ENCODE measurements around the gene MYO9A. TPM values are rescaled to one million over a fixed set of nuclear protein-coding genes. Genes with fewer than 3 reads are reported as not detected.
A peak's percentile ranks its signal among the peaks of the same experiment; 100 is the strongest.

Gene MYO9A
- total and polyA plus RNA-seq, 10 of the 15 experiments (the other 5 are each of a cell fraction or from before 2014, with no cell fraction given), result 3.3 to 25.3 (median 12.2) TPM

DNA sequence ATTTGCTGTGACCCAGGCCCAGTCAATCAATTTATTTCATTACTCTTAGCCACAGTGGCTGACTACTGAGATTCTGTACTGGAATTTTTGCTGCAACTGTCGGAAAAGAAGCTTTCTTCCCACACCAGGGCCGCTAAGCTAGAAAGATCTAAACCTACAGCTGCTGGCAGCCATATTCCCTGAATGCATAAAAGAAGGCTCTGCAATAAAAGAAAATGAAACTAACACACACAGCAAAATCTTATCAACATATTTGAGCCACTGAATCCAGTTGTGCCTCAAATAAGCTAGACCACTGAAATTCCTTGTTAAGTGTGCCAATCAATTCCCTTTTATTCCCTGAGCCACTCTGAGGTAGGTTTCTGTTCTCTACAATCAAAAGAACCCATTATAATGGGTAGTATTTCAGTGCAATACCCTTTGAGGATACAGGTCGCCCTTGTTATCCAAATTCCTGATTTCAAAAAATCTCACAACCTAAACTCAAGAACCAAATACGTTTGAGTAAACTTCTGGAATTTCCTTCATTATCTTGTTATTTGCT, 60.3 kb downstream of the MYO9A start:
- no peak for TF ChIP-seq MTA3 (IDR thresholded peaks at IDR 0.05; ENCODE audit: borderline replicate concordance, low read length)
- TF ChIP-seq CEBPB (IDR thresholded peaks at IDR 0.05; ENCODE audit: borderline replicate concordance in 1 of 2, low read depth in 2 of 2, low read length in 2 of 2), result no peak
- TF ChIP-seq RB1 (IDR thresholded peaks at IDR 0.05; ENCODE audit: borderline replicate concordance), result no peak
- TF ChIP-seq KLF5 (IDR thresholded peaks at IDR 0.05; ENCODE audit: partially characterized antibody), result no peak
- no peak for TF ChIP-seq CREM (IDR thresholded peaks at IDR 0.05; ENCODE audit: low read depth)
- no peak for TF ChIP-seq TCF12 (IDR thresholded peaks at IDR 0.05; ENCODE audit: low read depth, low read length)
- TF ChIP-seq NFYB (IDR thresholded peaks at IDR 0.05; ENCODE audit: insufficient read depth, low read depth, low read length), result no peak
- no peak for TF ChIP-seq WRNIP1 (IDR thresholded peaks at IDR 0.05; ENCODE audit: borderline replicate concordance, low read depth, low read length)
- no peak for TF ChIP-seq NFXL1 (IDR thresholded peaks at IDR 0.05; ENCODE audit: borderline replicate concordance)
- TF ChIP-seq, protein P1, sequence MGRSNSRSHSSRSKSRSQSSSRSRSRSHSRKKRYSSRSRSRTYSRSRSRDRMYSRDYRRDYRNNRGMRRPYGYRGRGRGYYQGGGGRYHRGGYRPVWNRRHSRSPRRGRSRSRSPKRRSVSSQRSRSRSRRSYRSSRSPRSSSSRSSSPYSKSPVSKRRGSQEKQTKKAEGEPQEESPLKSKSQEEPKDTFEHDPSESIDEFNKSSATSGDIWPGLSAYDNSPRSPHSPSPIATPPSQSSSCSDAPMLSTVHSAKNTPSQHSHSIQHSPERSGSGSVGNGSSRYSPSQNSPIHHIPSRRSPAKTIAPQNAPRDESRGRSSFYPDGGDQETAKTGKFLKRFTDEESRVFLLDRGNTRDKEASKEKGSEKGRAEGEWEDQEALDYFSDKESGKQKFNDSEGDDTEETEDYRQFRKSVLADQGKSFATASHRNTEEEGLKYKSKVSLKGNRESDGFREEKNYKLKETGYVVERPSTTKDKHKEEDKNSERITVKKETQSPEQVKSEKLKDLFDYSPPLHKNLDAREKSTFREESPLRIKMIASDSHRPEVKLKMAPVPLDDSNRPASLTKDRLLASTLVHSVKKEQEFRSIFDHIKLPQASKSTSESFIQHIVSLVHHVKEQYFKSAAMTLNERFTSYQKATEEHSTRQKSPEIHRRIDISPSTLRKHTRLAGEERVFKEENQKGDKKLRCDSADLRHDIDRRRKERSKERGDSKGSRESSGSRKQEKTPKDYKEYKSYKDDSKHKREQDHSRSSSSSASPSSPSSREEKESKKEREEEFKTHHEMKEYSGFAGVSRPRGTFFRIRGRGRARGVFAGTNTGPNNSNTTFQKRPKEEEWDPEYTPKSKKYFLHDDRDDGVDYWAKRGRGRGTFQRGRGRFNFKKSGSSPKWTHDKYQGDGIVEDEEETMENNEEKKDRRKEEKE (IDR thresholded peaks at IDR 0.05), result no peak
- TF ChIP-seq FOXM1 (IDR thresholded peaks at IDR 0.05; ENCODE audit: low read depth, low read length), result no peak
- no peak for TF ChIP-seq TBL1XR1 (IDR thresholded peaks at IDR 0.05; ENCODE audit: low read depth, low read length)
- no peak for TF ChIP-seq YY1 (IDR thresholded peaks at IDR 0.05; ENCODE audit: low read depth, low read length)
- no peak for TF ChIP-seq HDAC2 (IDR thresholded peaks at IDR 0.05)
- TF ChIP-seq FOXK2 (IDR thresholded peaks at IDR 0.05), result no peak
- TF ChIP-seq MAX (IDR thresholded peaks at IDR 0.05; ENCODE audit: low read depth, low read length), result no peak
- TF ChIP-seq POLR2AphosphoS5 (IDR thresholded peaks at IDR 0.05; ENCODE audit: low read length), result no peak
- no peak for TF ChIP-seq PRDM15 (CRISPR knock-in tag; IDR thresholded peaks at IDR 0.05)
- TF ChIP-seq MTA2 (IDR thresholded peaks at IDR 0.05; ENCODE audit: low read depth), result no peak
- in situ Hi-C loops (cut with MboI) (no loop called here), intact Hi-C loops (cut with micrococcal nuclease; ENCODE audit: unreplicated experiment) (no loop called here)
- 71% methylated on average over 4 of the region's 4 CpGs for WGBS (ENCODE audit: insufficient coverage, insufficient replicate concordance, low lambda C conversion rate, missing lambda C conversion rate)
- no peak for FAIRE-seq
- DNase-seq (ENCODE audit: low read depth, low spot score), result no peak
- Histone ChIP-seq H4K20me1 (ENCODE audit: control insufficient read depth, insufficient read depth) (no peaks in the 10 kb centered on the region), H3K9ac (ENCODE audit: control insufficient read depth, insufficient read depth, low read length) (no peak overlapping the region), H3K79me2 (ENCODE audit: control insufficient read depth, insufficient read depth, low read length) (no peaks in the 10 kb centered on the region), H3K27ac (ENCODE audit: control insufficient read depth, insufficient read depth) (no peak overlapping the region), H3K4me1 (ENCODE audit: control insufficient read depth, insufficient read depth, low read length) (no peaks in the 10 kb centered on the region), H3K4me3 (no peak overlapping the region), H3K27me3 (replicated peaks in 1 of 2; ENCODE audit: control insufficient read depth in 2 of 2, insufficient read depth in 2 of 2, low read length in 1 of 2) (no peaks in the 10 kb centered on the region), H2AFZ (ENCODE audit: control insufficient read depth, low read depth, low read length) (no peak overlapping the region), H3K9me3 (replicated peaks; ENCODE audit: control insufficient read depth, insufficient read depth, low read length) (no peaks in the 10 kb centered on the region; the same call in 2 of the 3 replicates), H3K36me3 (ENCODE audit: control insufficient read depth in 2 of 2, insufficient read depth in 2 of 2, low read length in 1 of 2) (no peaks in the 10 kb centered on the region), H3K4me2 (ENCODE audit: control insufficient read depth, insufficient read depth) (0 out of 2 replicates have a peak overlapping the region, but pooled peaks have one; percentile 9)
- ChIA-PET RAD21 (ENCODE audit: unreplicated experiment) (interaction anchor here (0.6 kb wide), 1 partner anchor 168 kb away, joined by 3 read pairs; no protein-coding TSS in a partner anchor), SMC1A (ENCODE audit: uncharacterized antibody, unreplicated experiment) (no interaction called here), CTCF (interaction anchor here (0.6 kb wide), 1 partner anchor 100 kb away, joined by 3 read pairs; no protein-coding TSS in a partner anchor), POLR2A (no interaction called here)
- BruUV-seq (replicated peaks), result no TSS peak
- ATAC-seq, result no peak

Measured in GM12878 (cell line).